DMS53 (cell line): ENCODE measurements around the gene ALK.

ENCODE experiments used
- DNase-seq: peaks from one replicate; lab custom pipeline; 2025; lab: John Stamatoyannopoulos, UW

The ALK gene

GRCh38 chr2:29322011-29322410 lies 599.4 kb downstream of the ALK start:
- DNase-seq = no peak

- DNase-seq = no peak
These were observed 603.4 kb downstream of the ALK start for GRCh38 chr2:29317801-29318485.

- DNase-seq = no peak
These were observed 604.3 kb downstream of the ALK start for GRCh38 chr2:29317077-29317517.

GRCh38 chr2:29314816-29315571 lies 606.4 kb downstream of the ALK start:
- DNase-seq = no peak

DNA sequence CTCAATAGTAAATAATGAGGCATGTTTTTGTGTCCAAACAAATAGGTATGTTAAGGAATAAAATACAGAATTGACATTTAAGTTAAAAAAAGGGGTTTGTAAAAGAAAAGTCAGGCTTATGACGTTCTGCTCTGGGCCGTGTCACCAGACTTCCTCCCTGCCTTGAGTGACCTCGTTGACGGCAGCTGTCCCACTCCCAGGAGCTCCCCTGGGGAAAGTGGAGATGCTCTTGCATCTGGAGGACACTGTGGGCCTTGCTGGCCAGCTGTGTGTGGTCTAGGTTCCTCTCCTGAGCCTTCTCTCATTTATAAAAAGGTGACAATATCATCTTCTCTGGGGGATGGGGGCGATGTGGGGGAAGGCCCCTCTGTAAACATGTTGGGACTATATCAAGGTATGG lies 609.9 kb downstream of the ALK start:
- DNase-seq = no peak

DNA sequence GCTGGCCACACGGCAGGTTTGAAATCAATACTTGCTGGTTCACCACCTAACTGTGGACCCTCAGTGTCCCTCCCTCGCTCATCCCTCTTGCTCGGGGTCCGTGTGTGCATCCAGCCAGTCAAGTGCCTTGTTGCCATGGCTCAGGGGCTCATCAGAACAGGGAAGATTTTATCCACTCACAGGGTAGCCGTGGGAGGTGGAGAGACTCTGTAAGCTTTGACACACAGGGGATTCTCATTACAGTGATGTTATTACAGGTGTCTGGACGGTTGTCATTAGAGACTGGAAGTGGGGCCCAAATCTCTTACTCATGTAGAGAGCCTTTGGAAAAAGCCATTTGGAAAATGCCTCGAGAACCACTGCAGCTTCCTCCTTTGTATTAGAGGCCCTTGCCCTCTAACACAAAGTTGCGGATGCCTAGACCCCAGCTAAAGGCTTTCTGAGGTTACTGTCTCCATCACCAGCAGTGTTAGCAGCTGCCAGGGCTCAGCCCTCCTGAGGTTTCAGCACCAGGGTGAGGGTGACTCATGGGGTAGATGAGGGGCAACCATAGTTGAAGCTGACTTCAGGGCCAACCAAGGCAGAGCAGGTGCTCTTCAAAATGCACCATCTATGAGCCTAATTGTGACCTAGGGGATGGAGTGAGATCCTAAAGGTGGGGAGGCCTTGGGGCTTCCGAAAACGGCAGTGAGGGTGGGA lies 610.6 kb downstream of the ALK start:
- no peak for DNase-seq

- peak; percentile 82 for DNase-seq
These were observed 612.0 kb downstream of the ALK start for GRCh38 chr2:29309090-29310029.

GRCh38 chr2:29308366-29308765 lies 613.0 kb downstream of the ALK start:
- no peak for DNase-seq

DNA sequence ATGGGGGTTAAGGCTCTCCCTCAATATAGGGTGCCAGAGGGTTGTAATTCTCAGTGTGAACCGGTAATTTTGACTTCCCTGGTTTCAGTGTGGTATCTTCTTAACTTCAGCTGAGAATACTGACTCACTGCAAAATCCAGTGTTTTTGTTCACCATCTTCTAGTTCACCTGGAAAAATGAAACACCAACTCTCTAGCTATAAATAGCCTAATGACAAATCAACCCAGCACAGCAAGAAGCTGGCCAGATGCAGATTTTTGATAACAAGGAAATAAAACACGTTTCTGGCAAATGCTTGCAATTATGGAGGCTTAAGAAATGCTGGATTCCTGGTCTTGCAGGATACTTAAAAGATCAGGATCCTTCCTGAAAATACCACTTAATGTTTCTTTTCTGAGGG lies 613.9 kb downstream of the ALK start:
- no peak for DNase-seq

DNA sequence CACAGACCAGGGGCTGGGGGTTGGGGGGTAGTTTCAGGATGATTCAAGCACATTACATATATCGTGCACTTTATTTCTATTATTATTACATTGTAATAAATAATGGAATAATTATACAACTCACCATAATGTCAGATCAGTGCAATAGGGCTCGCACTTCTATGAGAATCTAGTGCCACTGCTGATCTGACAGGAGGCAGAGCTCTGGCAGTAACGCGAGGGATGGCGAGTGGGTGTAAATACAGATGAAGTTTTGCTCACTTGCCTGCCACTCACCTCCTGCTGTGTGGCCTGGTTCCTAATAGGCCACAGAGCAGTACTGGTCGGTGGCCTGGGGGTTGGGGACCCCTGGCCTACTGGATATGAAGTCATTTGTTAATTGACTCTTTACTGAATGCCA lies 615.6 kb downstream of the ALK start:
- DNase-seq = no peak

GRCh38 chr2:29304399-29305060 lies 616.9 kb downstream of the ALK start:
- DNase-seq = peak; percentile 74

- DNase-seq = no peak
These were observed 624.8 kb downstream of the ALK start for GRCh38 chr2:29296585-29296984.

- DNase-seq = peak; percentile 76
These were observed 625.5 kb downstream of the ALK start for GRCh38 chr2:29295845-29296244.

GRCh38 chr2:29293830-29294438 lies 627.5 kb downstream of the ALK start:
- peak; percentile 41 for DNase-seq

GRCh38 chr2:29290293-29291047 lies 630.9 kb downstream of the ALK start:
- no peak for DNase-seq

DNA sequence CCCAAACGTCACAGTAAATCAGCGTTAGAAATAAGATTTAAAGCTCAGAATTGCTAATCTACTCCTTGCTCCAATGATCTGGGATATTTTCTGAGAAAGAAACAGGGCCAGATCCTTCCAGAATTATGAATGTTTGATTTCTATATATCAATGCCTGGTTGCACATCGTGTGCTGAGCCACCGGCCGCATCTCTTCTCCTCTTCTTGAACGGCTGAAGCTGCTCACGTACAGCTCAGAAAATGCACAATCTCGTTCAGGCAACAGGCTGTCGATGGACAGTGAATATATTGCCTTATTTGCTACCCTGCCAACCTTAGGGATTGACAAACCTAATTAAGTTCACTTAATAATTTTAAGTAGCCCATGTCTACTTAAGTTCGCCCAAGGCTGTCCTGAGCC lies 636.7 kb downstream of the ALK start:
- no peak for DNase-seq

DNA sequence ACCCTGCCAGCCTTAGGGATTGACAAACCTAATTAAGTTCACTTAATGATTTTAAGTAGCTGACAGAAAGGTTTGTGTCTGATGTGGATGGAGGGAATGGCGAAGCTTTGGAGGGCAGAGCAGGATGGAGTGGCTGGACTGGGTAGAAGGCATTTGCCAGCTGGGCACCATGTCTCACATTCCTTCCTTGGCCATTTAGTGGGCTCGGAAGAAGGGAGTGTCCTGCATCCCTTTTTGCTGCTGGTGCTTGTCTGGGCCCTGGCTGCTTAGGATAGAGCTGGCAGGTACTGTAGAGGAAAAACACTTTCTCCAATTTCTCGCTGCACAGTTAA lies 639.5 kb downstream of the ALK start:
- DNase-seq = no peak

DNA sequence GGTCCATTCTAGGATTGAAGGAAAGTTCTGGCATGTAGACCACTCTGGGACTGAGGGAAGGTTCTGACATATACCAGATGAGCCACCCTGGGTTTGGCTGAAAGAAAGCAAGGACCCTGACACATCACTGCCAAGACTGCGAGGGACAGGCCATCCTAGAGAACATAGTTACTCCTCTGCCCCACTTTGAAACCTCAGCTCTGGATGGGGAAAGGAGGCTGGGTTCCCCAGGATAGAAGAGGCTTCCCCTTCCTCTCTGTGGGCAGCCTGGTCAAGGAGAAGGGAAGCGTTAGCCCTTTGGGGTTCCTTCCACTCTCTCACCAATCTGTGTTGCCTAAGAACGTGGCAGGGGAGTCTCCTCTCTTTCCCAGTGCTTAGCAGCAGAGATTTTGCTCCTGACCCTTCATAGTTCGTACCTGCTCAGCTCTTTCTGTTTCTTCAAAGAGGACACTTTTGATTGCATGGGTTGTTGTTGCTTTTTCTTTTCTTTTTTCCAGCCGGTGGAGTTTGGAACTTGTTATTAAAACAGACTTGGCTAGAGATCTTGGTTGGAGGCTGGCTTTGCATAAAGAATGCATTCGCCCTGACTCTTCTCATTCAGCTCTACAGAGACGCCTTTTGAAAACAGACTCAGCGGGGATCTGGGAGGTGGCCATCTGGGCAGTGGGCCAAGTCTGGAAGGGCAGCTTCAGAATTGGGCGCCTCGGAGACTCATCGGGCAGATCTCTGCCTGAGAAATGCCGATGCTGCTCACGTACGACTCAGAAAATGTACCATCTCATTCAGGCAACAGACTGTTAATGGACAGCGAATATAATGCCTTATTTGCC lies 640.1 kb downstream of the ALK start:
- peak; percentile 21 for DNase-seq

DNA sequence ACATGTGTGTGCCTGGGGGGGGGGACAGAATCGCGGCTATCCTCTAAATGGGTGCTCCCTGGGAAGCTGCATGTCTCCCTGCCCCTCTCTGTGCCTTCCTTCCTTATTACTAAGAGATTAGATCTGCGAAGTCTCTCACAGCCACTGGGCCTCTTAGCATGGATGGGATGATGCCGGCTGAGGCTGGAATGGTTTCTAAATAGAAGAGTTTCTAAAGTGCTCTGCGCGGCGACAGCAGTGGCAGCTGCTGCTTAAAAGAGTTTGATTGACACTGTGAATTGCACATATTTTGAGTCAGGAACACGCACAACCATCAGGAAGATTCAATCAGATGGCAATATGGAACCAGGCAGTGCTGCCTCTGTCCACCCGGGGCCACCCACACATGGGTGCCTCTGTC lies 642.4 kb downstream of the ALK start:
- no peak for DNase-seq
